Osteoblast (primary cell): ENCODE measurements around the gene PRSS35. TPM values are rescaled to one million over a fixed set of nuclear protein-coding genes. Genes with fewer than 3 reads are reported as not detected.

Source experiments
- DNase-seq: peaks from one replicate; pipeline ENCODE4 v3.0.0; 2011; ENCODE audit warnings: low spot score, mixed read lengths; ENCODE audit not compliant: insufficient read length; ENCODE audit errors: missing footprints
- H2AFZ ChIP-seq: 2 replicates; pipeline ENCODE4 v1.6.0; 2011; ENCODE audit warnings: mild to moderate bottlenecking, low read length
- H3K27ac ChIP-seq: 2 replicates; pipeline ENCODE4 v1.5.1; 2011; ENCODE audit warnings: mild to moderate bottlenecking, low read depth, low read length, moderate library complexity
- H3K27me3 ChIP-seq: 2 replicates; pipeline ENCODE4 v1.6.0; 2012; ENCODE audit warnings: mild to moderate bottlenecking, control low read depth, inconsistent platforms, low read length, moderate library complexity; ENCODE audit not compliant: insufficient read depth
- H3K36me3 ChIP-seq: 2 replicates; pipeline ENCODE4 v1.5.1; 2011; ENCODE audit warnings: mild to moderate bottlenecking, low read length, control low read depth, moderate library complexity; ENCODE audit not compliant: insufficient read depth
- H3K4me1 ChIP-seq: 2 replicates; pipeline ENCODE4 v1.5.1; 2011; ENCODE audit warnings: mild to moderate bottlenecking, low read length, control low read depth, moderate library complexity; ENCODE audit not compliant: insufficient read depth
- H3K4me2 ChIP-seq: 2 replicates; pipeline ENCODE4 v1.6.0; 2011; ENCODE audit warnings: mild to moderate bottlenecking, low read length; ENCODE audit not compliant: insufficient read depth
- H3K4me3 ChIP-seq: fragments of 200-600 bp; sonication (generic); 3 replicates; pipeline ENCODE4 v1.5.1; 2012; ENCODE audit warnings: mild to moderate bottlenecking, low read length, inconsistent platforms; ENCODE audit not compliant: insufficient read depth
- H3K79me2 ChIP-seq: 2 replicates; pipeline ENCODE4 v1.6.0; 2012; ENCODE audit warnings: mild to moderate bottlenecking, low read length, control low read depth, inconsistent platforms; ENCODE audit not compliant: insufficient read depth
- H3K9me3 ChIP-seq: 2 replicates; pipeline ENCODE4 v1.5.1; 2011; ENCODE audit warnings: low read depth, low read length, control low read depth
- H4K20me1 ChIP-seq: 2 replicates; pipeline ENCODE4 v1.6.0; 2012; ENCODE audit warnings: mild to moderate bottlenecking, low read length, control low read depth; ENCODE audit not compliant: insufficient read depth
- CTCF ChIP-seq: IDR thresholded peaks from 2 replicates; pipeline ENCODE4 v1.5.1; 2011; ENCODE audit warnings: mild to moderate bottlenecking, low read depth, low read length, moderate library complexity; ENCODE audit errors: extremely low read depth
- total RNA-seq: library from RNA; depleted of rRNA; stranded (reverse); fragments of >200 nt; gene quantifications from 2 replicates; pipeline ENCODE4 v1.2.3, GENCODE V29; 2012

PRSS35 gene
- total RNA-seq, 1 donor, result 1.1 TPM

DNA sequence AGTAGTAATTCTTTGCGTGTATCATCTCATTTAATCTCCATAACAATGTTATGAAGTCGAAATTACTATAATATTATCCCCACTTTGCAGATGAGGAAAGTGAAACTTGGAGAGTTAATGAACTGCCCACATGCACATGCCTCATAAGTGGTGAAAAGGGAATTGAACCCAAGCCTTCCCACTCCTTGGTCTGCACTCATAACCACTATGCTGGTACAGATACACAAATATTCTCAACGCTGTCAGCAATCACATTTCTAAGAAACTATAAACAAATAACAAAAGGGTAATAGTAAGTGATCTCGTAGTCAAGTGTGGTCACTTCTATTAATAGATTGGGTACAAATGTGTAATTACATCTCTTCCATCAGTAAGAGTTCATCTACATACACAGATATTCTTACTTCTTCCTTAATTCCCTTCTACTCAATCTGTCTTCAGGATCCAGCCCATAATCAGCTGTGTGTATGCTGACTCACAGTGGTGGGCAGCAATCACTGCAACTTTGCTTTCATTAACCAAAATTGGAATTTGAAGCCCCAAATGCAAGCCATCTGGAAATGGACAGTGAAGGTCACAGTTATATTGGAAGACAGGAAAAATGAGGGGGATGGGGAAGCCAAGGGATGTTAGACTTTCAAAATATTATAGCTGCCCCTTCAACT lies 6.6 kb downstream of the PRSS35 start:
- TF ChIP-seq CTCF, result peak; percentile 50
- peak; percentile 38 for DNase-seq
- peaks cover 13% of the 10 kb centered on the region for H3K4me1 ChIP-seq
- no peaks in the 10 kb centered on the region for H3K79me2 ChIP-seq
- H2AFZ ChIP-seq, result no peak overlapping the region
- H3K9me3 ChIP-seq, result no peaks in the 10 kb centered on the region
- H3K36me3 ChIP-seq, result no peaks in the 10 kb centered on the region
- no peaks in the 10 kb centered on the region for H4K20me1 ChIP-seq
- no peak overlapping the region for H3K4me3 ChIP-seq
- H3K4me2 ChIP-seq, result peak overlapping the region; percentile 28
- peaks cover 8% of the 10 kb centered on the region for H3K27me3 ChIP-seq
- H3K27ac ChIP-seq, result no peak overlapping the region

- no peak overlapping the region for H3K4me2 ChIP-seq
- no peaks in the 10 kb centered on the region for H3K4me1 ChIP-seq
- H3K79me2 ChIP-seq, result no peaks in the 10 kb centered on the region
- no peaks in the 10 kb centered on the region for H3K36me3 ChIP-seq
- H3K27ac ChIP-seq, result no peak overlapping the region
- DNase-seq, result peak; percentile 77
- H4K20me1 ChIP-seq, result no peaks in the 10 kb centered on the region
- H3K4me3 ChIP-seq, result no peak overlapping the region
- H2AFZ ChIP-seq, result no peak overlapping the region
- H3K27me3 ChIP-seq, result no peaks in the 10 kb centered on the region
- no peaks in the 10 kb centered on the region for H3K9me3 ChIP-seq
- TF ChIP-seq CTCF, result peak; percentile 94
Measured at GRCh38 chr6:83536034-83536646, 23.8 kb downstream of the PRSS35 start.

- Histone ChIP-seq H3K4me3 (no peak overlapping the region), H3K79me2 (no peaks in the 10 kb centered on the region), H3K27ac (no peak overlapping the region), H3K27me3 (no peaks in the 10 kb centered on the region), H3K4me1 (no peaks in the 10 kb centered on the region), H3K4me2 (no peak overlapping the region), H4K20me1 (no peaks in the 10 kb centered on the region), H2AFZ (no peak overlapping the region), H3K9me3 (no peaks in the 10 kb centered on the region), H3K36me3 (no peaks in the 10 kb centered on the region)
- no peak for TF ChIP-seq CTCF
- no peak for DNase-seq
Measured at GRCh38 chr6:83536647-83537589, 24.6 kb downstream of the PRSS35 start.
